Ovary (tissue), 9 donors: ENCODE results near the gene RNF186. TPM values are rescaled to one million over a fixed set of nuclear protein-coding genes. Genes with fewer than 3 reads are reported as not detected.

Source experiments
- DNase-seq, 5 donors: peaks; one replicate each; pipeline ENCODE4 v3.0.0-alpha.2; 2019 to 2020
- H3K27ac ChIP-seq, 2 donors: fragments of 200-600 bp; one replicate each; pipeline versions ENCODE4 v1.5.1 to v1.8.0; 2019 to 2022
- H3K27me3 ChIP-seq: fragments of 200-600 bp; one replicate; pipeline ENCODE4 v1.8.0; 2022
- H3K36me3 ChIP-seq: fragments of 200-600 bp; sonication (generic); one replicate; pipeline ENCODE4 v1.5.1; 2019
- H3K4me1 ChIP-seq: one replicate; pipeline ENCODE4 v1.8.1; 2013; ENCODE audit warnings: mild to moderate bottlenecking, moderate library complexity; ENCODE audit not compliant: insufficient read depth
- H3K4me3 ChIP-seq: fragments of 200-600 bp; sonication (generic); one replicate; pipeline ENCODE4 v1.5.1; 2017
- H3K9me3 ChIP-seq, 2 donors: fragments of 200-600 bp in 1 of 2; sonication (generic) in 1 of 2; one replicate each; pipeline versions ENCODE4 v1.5.1 to v1.8.1; 2013 to 2019; ENCODE audit warnings: mild to moderate bottlenecking in 1 of 2, moderate library complexity in 1 of 2
- EP300 ChIP-seq: sonication (generic); formaldehyde crosslinking; IDR thresholded peaks from one replicate; pipeline ENCODE4 v1.6.1; 2017; ENCODE audit warnings: antibody characterized with exemption
- POLR2A ChIP-seq: fragments of 450-650 bp; IDR thresholded peaks from one replicate; pipeline ENCODE4 v1.6.1; 2017; ENCODE audit warnings: antibody characterized with exemption, mild to moderate bottlenecking, moderate library complexity
- WGBS, 3 donors: extraction: QIAGEN DNeasy Blood & Tissue Kit in 1 of 3; methylation state at CpG; one replicate each; pipeline versions ENCODE4 v1.1.5 to v1.1.7; 2013 to 2017; 5-methylcytosine and 5-hydroxymethylcytosine counted together
- intact Hi-C, 4 donors: fragments of 100-400 bp; cut with DNase I; formaldehyde crosslinking; loops; one replicate each; pipeline versions ENCODE4 v1.11.0 to v1.15.1; 2022 to 2023
- polyA plus RNA-seq, 2 donors: library from polyadenylated mRNA; stranded (reverse); fragments of 200-250 nt in 1 of 2; fragments of 350-450 nt in 1 of 2; fragmentation: Illumina TruSeq in 1 of 2; extraction: RNeasy Lipid Tissue Mini Kit (QIAGEN cat#74804) in 1 of 2; gene quantifications; one replicate each; pipeline ENCODE4 v1.2.3, GENCODE V29; 2013 to 2014
- total RNA-seq, 7 donors: library from RNA; depleted of rRNA in 2 of 7; stranded (reverse); fragments of >200 nt in 2 of 7; fragmentation: NEBNext Ultra II Directional in 3 of 7; extraction: Animal tissue kit (Norgen Biotek cat#: 25700) in 3 of 7; gene quantifications; one replicate each; pipeline versions ENCODE4 v1.1.0 to v1.2.4, GENCODE V29; 2016 to 2023
- TF ChIP-seq, protein P1 (sequence below), 3 donors: fragments of 450-650 bp in 2 of 3; fragments of 200-600 bp in 1 of 3; IDR thresholded peaks; one replicate each; pipeline versions ENCODE4 v1.5.1 to v1.8.0; 2016 to 2022; ENCODE audit warnings: antibody characterized with exemption in 3 of 3, mild to moderate bottlenecking in 1 of 3
- donor health status: DM: no; HTN: no; CAD: no; lungs with moderate emphysema.
- donor health status: DM: no; HTN: no; CAD: no.
- donor health status: Bipolar disorder and iron deficiency.
- donor health status: DM: yes; HTN: yes; CAD: no.
- donor health status: DM: no; HTN: no; CAD: no.
- donor health status: DM: yes; HTN: yes; CAD: no.

The RNF186 gene
- total and polyA plus RNA-seq, 9 donors: 0.11 to 1.4 (median 0.36) TPM; not detected in 4

DNA sequence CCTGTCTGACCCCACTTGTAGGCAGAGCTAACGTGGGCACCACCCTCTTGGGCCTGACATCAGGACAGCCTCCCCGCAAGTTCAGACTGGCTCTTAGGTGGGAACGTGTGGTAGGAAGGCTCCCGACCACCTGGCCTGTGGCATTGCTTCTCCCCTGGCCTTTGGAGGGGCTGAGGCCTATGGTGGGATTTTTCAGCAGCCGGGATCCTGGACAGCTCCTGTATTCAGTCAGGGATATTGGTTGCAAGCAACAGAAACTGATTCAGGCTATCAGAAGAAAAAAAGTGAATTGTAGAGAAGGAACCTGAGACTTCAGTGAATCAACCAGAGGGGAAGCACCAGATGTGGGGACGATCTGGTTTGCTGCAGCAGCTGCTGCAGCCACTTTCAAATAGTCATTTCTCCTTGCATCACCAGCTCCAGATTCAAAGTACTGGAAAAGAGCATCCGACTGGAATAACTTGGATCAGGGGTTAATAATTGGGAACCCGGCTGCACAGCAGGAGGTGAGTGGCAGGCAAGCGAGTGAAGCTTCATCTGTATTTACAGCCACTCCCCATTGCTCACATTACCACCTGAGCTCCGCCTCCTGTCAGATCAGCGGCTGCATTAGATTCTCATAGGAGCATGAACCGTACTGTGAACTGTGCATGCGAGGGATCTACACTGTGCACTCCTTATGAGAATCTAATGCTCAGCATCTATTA is 5.9 kb downstream of the RNF186 start:
- Histone ChIP-seq H3K9me3 (no peaks in the 10 kb centered on the region), H3K4me1 (no peaks in the 10 kb centered on the region), H3K4me3 (no peak overlapping the region), H3K27ac (no peak overlapping the region), H3K36me3 (no peaks in the 10 kb centered on the region), H3K27me3 (no peaks in the 10 kb centered on the region)
- TF ChIP-seq POLR2A (no peak), EP300 (no peak)
- TF ChIP-seq, protein P1, sequence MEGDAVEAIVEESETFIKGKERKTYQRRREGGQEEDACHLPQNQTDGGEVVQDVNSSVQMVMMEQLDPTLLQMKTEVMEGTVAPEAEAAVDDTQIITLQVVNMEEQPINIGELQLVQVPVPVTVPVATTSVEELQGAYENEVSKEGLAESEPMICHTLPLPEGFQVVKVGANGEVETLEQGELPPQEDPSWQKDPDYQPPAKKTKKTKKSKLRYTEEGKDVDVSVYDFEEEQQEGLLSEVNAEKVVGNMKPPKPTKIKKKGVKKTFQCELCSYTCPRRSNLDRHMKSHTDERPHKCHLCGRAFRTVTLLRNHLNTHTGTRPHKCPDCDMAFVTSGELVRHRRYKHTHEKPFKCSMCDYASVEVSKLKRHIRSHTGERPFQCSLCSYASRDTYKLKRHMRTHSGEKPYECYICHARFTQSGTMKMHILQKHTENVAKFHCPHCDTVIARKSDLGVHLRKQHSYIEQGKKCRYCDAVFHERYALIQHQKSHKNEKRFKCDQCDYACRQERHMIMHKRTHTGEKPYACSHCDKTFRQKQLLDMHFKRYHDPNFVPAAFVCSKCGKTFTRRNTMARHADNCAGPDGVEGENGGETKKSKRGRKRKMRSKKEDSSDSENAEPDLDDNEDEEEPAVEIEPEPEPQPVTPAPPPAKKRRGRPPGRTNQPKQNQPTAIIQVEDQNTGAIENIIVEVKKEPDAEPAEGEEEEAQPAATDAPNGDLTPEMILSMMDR (IDR thresholded peaks at IDR 0.05): no peak
- 83 to 84% (median 83%) methylated on average over 13 of the region's 13 CpGs for WGBS, 3 donors
- intact Hi-C loops: no loop called here
- no peak for DNase-seq

GRCh38 chr1:19808351-19808750 is 6.7 kb downstream of the RNF186 start:
- Histone ChIP-seq H3K9me3 (no peaks in the 10 kb centered on the region), H3K36me3 (no peaks in the 10 kb centered on the region), H3K4me1 (no peaks in the 10 kb centered on the region), H3K27me3 (no peaks in the 10 kb centered on the region), H3K4me3 (no peak overlapping the region), H3K27ac (no peak overlapping the region)
- intact Hi-C loops: no loop called here
- WGBS, 3 donors: 87 to 91% (median 90%) methylated on average over 7 of the region's 7 CpGs
- no peak for TF ChIP-seq POLR2A
- TF ChIP-seq, protein P1 (IDR thresholded peaks at IDR 0.05): no peak
- TF ChIP-seq EP300: no peak
- no peak for DNase-seq

GRCh38 chr1:19804831-19805251 is 10.2 kb downstream of the RNF186 start:
- TF ChIP-seq POLR2A (no peak), EP300 (no peak)
- TF ChIP-seq, protein P1 (IDR thresholded peaks at IDR 0.05): no peak
- no peak overlapping the region for H3K27ac ChIP-seq
- intact Hi-C loops: no loop called here
- no peak for DNase-seq
- H3K4me3 ChIP-seq: no peak overlapping the region
- no peaks in the 10 kb centered on the region for H3K9me3 ChIP-seq
- 65 to 75% (median 71%) methylated on average over 6 of the region's 6 CpGs for WGBS, 3 donors
- H3K36me3 ChIP-seq: no peaks in the 10 kb centered on the region
- no peaks in the 10 kb centered on the region for H3K4me1 ChIP-seq
- H3K27me3 ChIP-seq: no peaks in the 10 kb centered on the region

- Histone ChIP-seq H3K27ac (no peak overlapping the region), H3K9me3 (no peaks in the 10 kb centered on the region), H3K4me1 (peaks cover 2% of the 10 kb centered on the region), H3K27me3 (no peaks in the 10 kb centered on the region), H3K4me3 (no peak overlapping the region), H3K36me3 (no peaks in the 10 kb centered on the region)
- TF ChIP-seq EP300 (no peak), POLR2A (no peak)
- TF ChIP-seq, protein P1 (IDR thresholded peaks at IDR 0.05): no peak
- intact Hi-C loops: no loop called here
- DNase-seq: no peak
- WGBS, 3 donors: 70 to 76% (median 71%) methylated on average over 7 of the region's 7 CpGs
Measured at GRCh38 chr1:19802269-19802668, 12.8 kb downstream of the RNF186 start.
